DMS 273 treated with DMSO at 0.1 percent for 48 hours (cell line): Measurements from ENCODE around the gene PIP5K1B.

Experiments used
- DNase-seq: peaks from one replicate; lab custom pipeline; 2025; lab: John Stamatoyannopoulos, UW

PIP5K1B gene

GRCh38 chr9:68859347-68859746 lies 154.3 kb downstream of the PIP5K1B start:
- no peak for DNase-seq

GRCh38 chr9:68860419-68860818 lies 155.4 kb downstream of the PIP5K1B start:
- no peak for DNase-seq

GRCh38 chr9:68861436-68861835 lies 156.4 kb downstream of the PIP5K1B start:
- no peak for DNase-seq

GRCh38 chr9:68867066-68867465 lies 162.0 kb downstream of the PIP5K1B start:
- no peak for DNase-seq

- no peak for DNase-seq
Measured at GRCh38 chr9:68869022-68869421, 164.0 kb downstream of the PIP5K1B start.

- DNase-seq: no peak
Measured at GRCh38 chr9:68870086-68870485, 165.0 kb downstream of the PIP5K1B start.

- DNase-seq: no peak
Measured at GRCh38 chr9:68871236-68871635, 166.2 kb downstream of the PIP5K1B start.

GRCh38 chr9:68872026-68872501 lies 167.0 kb downstream of the PIP5K1B start:
- DNase-seq: no peak

GRCh38 chr9:68873179-68873578 lies 168.1 kb downstream of the PIP5K1B start:
- no peak for DNase-seq

- DNase-seq: no peak
Measured at GRCh38 chr9:68876273-68876672, 171.2 kb downstream of the PIP5K1B start.

GRCh38 chr9:68876681-68877080 lies 171.6 kb downstream of the PIP5K1B start:
- DNase-seq: no peak

GRCh38 chr9:68877219-68877618 lies 172.2 kb downstream of the PIP5K1B start:
- DNase-seq: no peak

GRCh38 chr9:68878450-68878849 lies 173.4 kb downstream of the PIP5K1B start:
- DNase-seq: no peak

- no peak for DNase-seq
Measured at GRCh38 chr9:68883224-68883623, 178.2 kb downstream of the PIP5K1B start.

- no peak for DNase-seq
Measured at GRCh38 chr9:68887232-68887631, 182.2 kb downstream of the PIP5K1B start.

- DNase-seq: no peak
Measured at GRCh38 chr9:68894502-68894901, 189.5 kb downstream of the PIP5K1B start.

GRCh38 chr9:68895741-68896478 lies 190.9 kb downstream of the PIP5K1B start:
- no peak for DNase-seq

GRCh38 chr9:68896486-68896885 lies 191.4 kb downstream of the PIP5K1B start:
- no peak for DNase-seq

GRCh38 chr9:68897577-68898145 lies 192.6 kb downstream of the PIP5K1B start:
- no peak for DNase-seq

- DNase-seq: no peak
Measured at GRCh38 chr9:68898781-68899439, 193.9 kb downstream of the PIP5K1B start.

GRCh38 chr9:68904454-68904853 lies 199.4 kb downstream of the PIP5K1B start:
- DNase-seq: no peak

GRCh38 chr9:68905129-68905528 lies 200.1 kb downstream of the PIP5K1B start:
- no peak for DNase-seq

- DNase-seq: no peak
Measured at GRCh38 chr9:68907910-68908309, 202.9 kb downstream of the PIP5K1B start.
